ENCODE results near the gene TAF11L4. TPM values are rescaled to one million over a fixed set of nuclear protein-coding genes. Genes with fewer than 3 reads are reported as not detected.
"Not testable (repeated sequence)": the region's sequence is repeated elsewhere in the genome, so short reads cannot be mapped to it uniquely, and the experiment has no call there.

TAF11L4 gene
- total RNA-seq, 1 experiment from 2014 or later: not detected

GRCh38 chr5:17519508-17519907 lies 2.1 kb upstream of the TAF11L4 start:
- intact Hi-C loops (cut with micrococcal nuclease); H3K27me3 ChIP-seq (ENCODE audit: low read length); H3K36me3 ChIP-seq (ENCODE audit: low read depth, low read length); H3F3A ChIP-seq (ENCODE audit: low read length, unreplicated experiment); H3K4me3 ChIP-seq (ENCODE audit: low read length); H4K20me1 ChIP-seq (ENCODE audit: low read length); H3K9me3 ChIP-seq (ENCODE audit: low read length); H3K9ac ChIP-seq (ENCODE audit: low read length); CTCF ChIA-PET; H3K79me2 ChIP-seq (ENCODE audit: low read length); H3K4me2 ChIP-seq (ENCODE audit: low read length); H3K27ac ChIP-seq (ENCODE audit: low read length); POLR2A ChIA-PET (ENCODE audit: unreplicated experiment); ATAC-seq; BruUV-seq (replicated peaks); H2AFZ ChIP-seq (ENCODE audit: low read length); DNase-seq; H3K9me2 ChIP-seq (replicated peaks; ENCODE audit: low read length); H3K4me1 ChIP-seq (ENCODE audit: insufficient read depth, low read length): not testable (repeated sequence)

- H3K9me3 ChIP-seq (ENCODE audit: low read length); intact Hi-C loops (cut with micrococcal nuclease): not testable (repeated sequence)
Observed at GRCh38 chr5:17524935-17525334, 3.3 kb downstream of the TAF11L4 start, which contains the start of gene TAF11L5. Gene TAF11L5, plus strand, starts transcription at chr5:17525235.

GRCh38 chr5:17526504-17526903 lies 4.9 kb downstream of the TAF11L4 start:
- H3K4me2 ChIP-seq (ENCODE audit: low read length); H3K4me1 ChIP-seq (ENCODE audit: insufficient read depth, low read length); H2AFZ ChIP-seq (ENCODE audit: low read length); ATAC-seq; intact Hi-C loops (cut with micrococcal nuclease); BruUV-seq (replicated peaks); DNase-seq; H3K27ac ChIP-seq (ENCODE audit: low read length); H3K36me3 ChIP-seq (ENCODE audit: low read depth, low read length); CTCF ChIA-PET; H4K20me1 ChIP-seq (ENCODE audit: low read length); H3K79me2 ChIP-seq (ENCODE audit: low read length); H3K9me3 ChIP-seq (ENCODE audit: low read length); H3K27me3 ChIP-seq (ENCODE audit: low read length); H3F3A ChIP-seq (ENCODE audit: low read length, unreplicated experiment); POLR2A ChIA-PET (ENCODE audit: unreplicated experiment); H3K9ac ChIP-seq (ENCODE audit: low read length); H3K4me3 ChIP-seq (ENCODE audit: low read length); H3K9me2 ChIP-seq (replicated peaks; ENCODE audit: low read length): not testable (repeated sequence)

More at GRCh38 chr5:17524935-17525334, 3.3 kb downstream of the TAF11L4 start, which contains the start of gene TAF11L5:
- ATAC-seq; H3K79me2 ChIP-seq (ENCODE audit: low read length); H3K27me3 ChIP-seq (ENCODE audit: low read length); H3K27ac ChIP-seq (ENCODE audit: low read length); H3K36me3 ChIP-seq (ENCODE audit: low read depth, low read length); H2AFZ ChIP-seq (ENCODE audit: low read length); H4K20me1 ChIP-seq (ENCODE audit: low read length); POLR2A ChIA-PET (ENCODE audit: unreplicated experiment); H3K4me2 ChIP-seq (ENCODE audit: low read length); H3K9me2 ChIP-seq (replicated peaks; ENCODE audit: low read length); H3K4me1 ChIP-seq (ENCODE audit: insufficient read depth, low read length); H3K4me3 ChIP-seq (ENCODE audit: low read length); BruUV-seq (replicated peaks); H3F3A ChIP-seq (ENCODE audit: low read length, unreplicated experiment); CTCF ChIA-PET; DNase-seq; H3K9ac ChIP-seq (ENCODE audit: low read length): not testable (repeated sequence)

- H3K27ac ChIP-seq (ENCODE audit: low read length); H3K9ac ChIP-seq (ENCODE audit: low read length); BruUV-seq (replicated peaks); DNase-seq; H3K27me3 ChIP-seq (ENCODE audit: low read length); H3K4me2 ChIP-seq (ENCODE audit: low read length); CTCF ChIA-PET; H2AFZ ChIP-seq (ENCODE audit: low read length); H3K9me2 ChIP-seq (replicated peaks; ENCODE audit: low read length); H3K4me1 ChIP-seq (ENCODE audit: insufficient read depth, low read length); ATAC-seq; H3K79me2 ChIP-seq (ENCODE audit: low read length); H3K4me3 ChIP-seq (ENCODE audit: low read length); H4K20me1 ChIP-seq (ENCODE audit: low read length); intact Hi-C loops (cut with micrococcal nuclease); H3K36me3 ChIP-seq (ENCODE audit: low read depth, low read length); POLR2A ChIA-PET (ENCODE audit: unreplicated experiment); H3F3A ChIP-seq (ENCODE audit: low read length, unreplicated experiment); H3K9me3 ChIP-seq (ENCODE audit: low read length): not testable (repeated sequence)
Observed at GRCh38 chr5:17528369-17528768, 6.8 kb downstream of the TAF11L4 start, which contains the start of gene TAF11L6. Gene TAF11L6, plus strand, starts transcription at chr5:17528669.

Other genes with a start within 250 kb of the TAF11L4 start
- gene TAF11L2, start 23.6 kb upstream of the TAF11L4 start, total RNA-seq (2014; rRNA removed): not detected in 2 replicates
- not detected in 2 replicates for gene TAF11L3, start 3.4 kb upstream of the TAF11L4 start, total RNA-seq (2014; rRNA removed)
- not detected in 2 replicates for gene TAF11L5, start 3.4 kb downstream of the TAF11L4 start, total RNA-seq (2014; rRNA removed)
- gene TAF11L6, start 6.9 kb downstream of the TAF11L4 start, total RNA-seq (2014; rRNA removed): not detected in 2 replicates
- gene TAF11L7, start 64.0 kb downstream of the TAF11L4 start, total RNA-seq (2014; rRNA removed): not detected in 2 replicates
- not detected in 2 replicates for gene TAF11L8, start 69.2 kb downstream of the TAF11L4 start, total RNA-seq (2014; rRNA removed)
- gene TAF11L9, start 72.6 kb downstream of the TAF11L4 start, total RNA-seq (2014; rRNA removed): not detected in 2 replicates
- not detected in 2 replicates for gene TAF11L10, start 76.0 kb downstream of the TAF11L4 start, total RNA-seq (2014; rRNA removed)
- gene TAF11L11, start 82.4 kb downstream of the TAF11L4 start, total RNA-seq (2014; rRNA removed): not detected in 2 replicates
- gene TAF11L12, start 88.6 kb downstream of the TAF11L4 start, total RNA-seq (2014; rRNA removed): not detected in 2 replicates
- gene TAF11L13, start 110.3 kb downstream of the TAF11L4 start, total RNA-seq (2014; rRNA removed): not detected in 2 replicates
- gene TAF11L14, start 112.7 kb downstream of the TAF11L4 start, total RNA-seq (2014; rRNA removed): not detected in 2 replicates

All from PC-3 (cell line).